Smooth muscle cell (in vitro differentiated cells): ENCODE data around the gene GREB1. TPM values are rescaled to one million over a fixed set of nuclear protein-coding genes. Genes with fewer than 3 reads are reported as not detected.

Experiments
- DNase-seq: peaks from one replicate; lab custom pipeline; 2025; ENCODE audit not compliant: unreplicated experiment; lab: John Stamatoyannopoulos, UW
- H2AFZ ChIP-seq: fragments of 200-600 bp; sonication (generic); 2 replicates; pipeline ENCODE4 v1.6.0; 2016; ENCODE audit warnings: antibody characterized with exemption, low read depth, mild to moderate bottlenecking
- H3F3A ChIP-seq: fragments of 200-600 bp; sonication (generic); 2 replicates; pipeline ENCODE4 v1.6.0; 2017; ENCODE audit warnings: antibody characterized with exemption, low read depth
- H3K27ac ChIP-seq: fragments of 200-600 bp; sonication (generic); 2 replicates; pipeline ENCODE4 v1.5.1; 2016; ENCODE audit warnings: low read depth, mild to moderate bottlenecking
- H3K27me3 ChIP-seq: fragments of 200-600 bp; sonication (generic); 2 replicates; pipeline ENCODE4 v1.6.1; 2016; ENCODE audit warnings: low read depth, mild to moderate bottlenecking
- H3K36me3 ChIP-seq: fragments of 200-600 bp; sonication (generic); 2 replicates; pipeline ENCODE4 v1.5.1; 2016; ENCODE audit warnings: low read depth
- H3K4me1 ChIP-seq: fragments of 200-600 bp; sonication (generic); 2 replicates; pipeline ENCODE4 v1.5.1; 2016; ENCODE audit warnings: low read depth
- H3K4me2 ChIP-seq: fragments of 200-600 bp; sonication (generic); 2 replicates; pipeline ENCODE4 v1.6.0; 2016; ENCODE audit warnings: mild to moderate bottlenecking
- H3K4me3 ChIP-seq: fragments of 200-600 bp; sonication (generic); 2 replicates; pipeline ENCODE4 v1.5.1; 2016; ENCODE audit warnings: mild to moderate bottlenecking
- H3K79me2 ChIP-seq: fragments of 200-600 bp; sonication (generic); 2 replicates; pipeline ENCODE4 v1.6.0; 2016; ENCODE audit warnings: low read depth, mild to moderate bottlenecking
- H3K9ac ChIP-seq: fragments of 200-600 bp; sonication (generic); 2 replicates; pipeline ENCODE4 v1.6.0; 2016; ENCODE audit warnings: low read depth
- H3K9me3 ChIP-seq: fragments of 200-600 bp; sonication (generic); replicated peaks from 2 replicates; pipeline ENCODE4 v1.5.1; 2016; ENCODE audit warnings: low read depth
- H4K20me1 ChIP-seq: fragments of 200-600 bp; sonication (generic); 2 replicates; pipeline ENCODE4 v1.6.0; 2016; ENCODE audit warnings: low read depth
- CTCF ChIP-seq: fragments of 200-600 bp; sonication (generic); IDR thresholded peaks from 2 replicates; pipeline ENCODE4 v1.5.1; 2017; ENCODE audit warnings: borderline replicate concordance, mild to moderate bottlenecking, antibody characterized with exemption; ENCODE audit not compliant: insufficient read depth, poor library complexity, severe bottlenecking
- WGBS: methylation state at CpG from one replicate; pipeline ENCODE4 v1.1.7; 2016; ENCODE audit warnings: low lambda C conversion rate; 5-methylcytosine and 5-hydroxymethylcytosine counted together
- polyA plus RNA-seq: library from polyadenylated mRNA; unstranded; fragments of >200 nt; fragmentation: Nextera tagmentation; extraction: Ambion mirVana; gene quantifications from 2 replicates; pipeline ENCODE4 v1.2.1, GENCODE V29; 2016
- total RNA-seq: library from RNA; depleted of rRNA; stranded (reverse); fragments of >200 nt; gene quantifications from 2 replicates; pipeline ENCODE4 v1.2.3, GENCODE V29; 2014

GREB1 gene
- total and polyA plus RNA-seq, 2 experiments from 2014 or later, result 1.7 to 4.3 TPM

DNA sequence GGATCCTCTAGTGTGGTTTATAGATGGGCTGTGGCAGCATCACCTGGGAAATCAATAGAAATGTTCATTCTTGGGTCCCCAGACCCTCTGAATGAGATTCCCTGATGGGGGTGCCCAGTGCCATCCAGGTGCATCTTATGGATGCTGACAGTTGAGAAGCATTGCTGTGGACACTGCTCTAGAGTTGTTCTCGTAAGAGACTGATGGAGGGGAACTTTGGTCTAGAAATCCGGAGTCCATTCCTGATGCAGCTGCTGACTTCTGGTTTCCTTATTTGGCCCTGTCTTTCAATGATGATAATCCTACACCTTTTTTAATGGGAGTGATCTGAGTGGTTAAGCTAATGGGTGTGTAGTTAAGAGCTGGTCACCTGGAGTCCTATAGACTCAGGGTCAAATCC is 39.5 kb upstream of the GREB1 start:
- no peaks in the 10 kb centered on the region for H4K20me1 ChIP-seq
- DNase-seq, result no peak
- TF ChIP-seq CTCF, result no peak
- no peaks in the 10 kb centered on the region for H3F3A ChIP-seq
- 96% methylated on average over 2 of the region's 2 CpGs for WGBS
- no peaks in the 10 kb centered on the region for H3K36me3 ChIP-seq
- no peaks in the 10 kb centered on the region for H3K9me3 ChIP-seq
- H2AFZ ChIP-seq, result no peak overlapping the region
- H3K27me3 ChIP-seq, result no peaks in the 10 kb centered on the region
- no peak overlapping the region for H3K27ac ChIP-seq
- H3K4me2 ChIP-seq, result no peak overlapping the region
- peaks cover 29% of the 10 kb centered on the region for H3K4me1 ChIP-seq
- H3K4me3 ChIP-seq, result no peak overlapping the region
- H3K9ac ChIP-seq, result no peak overlapping the region
- H3K79me2 ChIP-seq, result peaks cover 26% of the 10 kb centered on the region

GRCh38 chr2:11495844-11496681 is 37.8 kb upstream of the GREB1 start:
- H3K27ac ChIP-seq, result no peak overlapping the region
- no peak for DNase-seq
- peak overlapping the region; percentile 68 for H3K4me2 ChIP-seq
- H3K27me3 ChIP-seq, result no peaks in the 10 kb centered on the region
- no peaks in the 10 kb centered on the region for H3K36me3 ChIP-seq
- no peak overlapping the region for H3K9ac ChIP-seq
- H2AFZ ChIP-seq, result no peak overlapping the region
- H3K4me1 ChIP-seq, result peaks cover 36% of the 10 kb centered on the region
- H3F3A ChIP-seq, result no peaks in the 10 kb centered on the region
- peaks cover 18% of the 10 kb centered on the region for H3K79me2 ChIP-seq
- no peaks in the 10 kb centered on the region for H4K20me1 ChIP-seq
- no peak for TF ChIP-seq CTCF
- no peaks in the 10 kb centered on the region for H3K9me3 ChIP-seq
- WGBS, result 66% methylated on average over 30 of the region's 30 CpGs
- H3K4me3 ChIP-seq, result no peak overlapping the region

DNA sequence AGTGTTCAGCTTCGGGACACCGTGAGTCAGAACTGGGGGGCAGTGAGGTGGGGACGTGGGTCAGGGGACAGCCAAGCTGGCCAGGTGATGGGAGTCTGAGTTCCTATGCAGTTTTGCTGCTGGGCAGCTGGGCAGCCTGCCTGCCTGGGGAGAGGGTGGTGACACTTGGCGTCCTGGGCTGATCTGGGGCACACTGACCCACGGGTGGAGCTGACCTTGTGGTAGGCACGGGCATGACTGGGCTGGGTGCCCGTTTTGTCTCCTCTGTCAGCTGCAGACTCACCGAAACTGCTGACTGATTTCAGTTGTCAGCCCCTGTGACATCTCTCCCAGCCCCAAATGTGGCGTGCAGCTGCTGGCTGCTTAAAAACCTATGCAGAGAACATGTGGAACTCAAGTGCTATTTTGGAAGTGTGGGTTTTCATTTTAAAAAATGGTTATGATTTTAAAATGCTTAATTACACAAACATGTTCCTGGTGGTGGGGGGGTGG is 35.3 kb upstream of the GREB1 start:
- WGBS, result 66% methylated on average over 9 of the region's 9 CpGs
- Histone ChIP-seq H3K36me3 (no peaks in the 10 kb centered on the region), H3K4me3 (no peak overlapping the region), H2AFZ (no peak overlapping the region), H3K4me2 (peak overlapping the region; percentile 5), H3K27me3 (no peaks in the 10 kb centered on the region), H3K9me3 (peaks cover 3% of the 10 kb centered on the region), H3F3A (no peaks in the 10 kb centered on the region), H3K79me2 (peaks cover 18% of the 10 kb centered on the region), H4K20me1 (no peaks in the 10 kb centered on the region), H3K4me1 (peaks cover 36% of the 10 kb centered on the region), H3K9ac (no peak overlapping the region), H3K27ac (no peak overlapping the region)
- TF ChIP-seq CTCF, result no peak
- no peak for DNase-seq
